K562 (cell line): ENCODE measurements around the gene CHN1.

Experiments
- CHD2 ChIP-seq: IDR thresholded peaks from 2 replicates; pipeline ENCODE4 v1.6.1; 2011; ENCODE audit warnings: low read depth, low read length
- KLF1 ChIP-seq: fragments of 450-650 bp; IDR thresholded peaks from 2 replicates; pipeline ENCODE4 v1.6.1; 2016; ENCODE audit warnings: missing genetic modification characterization, missing compliant biosample characterization
- POLR2A ChIP-seq: fragments of 450-650 bp; conservative IDR thresholded peaks from 2 replicates; pipeline ENCODE4 v1.6.1; 2016
- SMAD3 ChIP-seq: fragments of 450-650 bp; formaldehyde crosslinking; conservative IDR thresholded peaks from 2 replicates; pipeline ENCODE4 v1.4.0; 2020; ENCODE audit warnings: mild to moderate bottlenecking
- ZNF384 ChIP-seq: IDR thresholded peaks from 2 replicates; pipeline ENCODE4 v1.6.1; 2012; ENCODE audit warnings: low read depth, low read length, improper control_type of control experiment
- ZNF436 ChIP-seq: fragments of 250-450, 450-650 bp; sonication (Bioruptor Pico); formaldehyde crosslinking; IDR thresholded peaks from 2 replicates; pipeline ENCODE4 v1.7.0; 2020; ENCODE audit warnings: mild to moderate bottlenecking

GRCh38 chr2:174984561-174984960, 20.6 kb downstream of the CHN1 start:
- no peak for TF ChIP-seq KLF1 (tag)
- no peak for TF ChIP-seq POLR2A
- no peak for TF ChIP-seq CHD2
- no peak for TF ChIP-seq SMAD3 (CRISPR knock-in tag)
- TF ChIP-seq ZNF384, result no peak
- no peak for TF ChIP-seq ZNF436 (CRISPR knock-in tag)
